ENCODE measurements around the gene PTCSC3. TPM values are rescaled to one million over a fixed set of nuclear protein-coding genes. Genes with fewer than 3 reads are reported as not detected.

Gene PTCSC3
- total and polyA plus RNA-seq, 12 donors: not detected

DNA sequence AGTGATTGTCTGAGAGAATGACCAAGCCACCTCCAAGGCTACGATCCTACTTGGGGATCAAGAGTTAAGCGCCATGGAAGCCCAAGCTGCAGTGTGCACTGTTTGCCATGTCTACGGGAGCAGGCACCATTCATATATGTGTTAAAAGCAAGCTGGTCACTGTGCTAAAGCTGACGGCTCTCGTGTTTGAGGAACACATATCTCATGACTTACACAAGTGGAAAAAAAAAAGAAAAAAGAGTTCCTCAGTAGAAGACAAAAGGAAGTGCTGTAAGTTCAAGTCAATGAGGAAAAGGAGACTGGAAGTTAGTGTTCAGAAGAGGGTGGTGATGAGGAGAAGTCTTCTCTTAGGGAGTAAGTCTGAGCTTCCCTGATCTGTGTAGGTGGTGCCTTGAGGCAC is 4.9 kb upstream of the PTCSC3 start:
- H3K9me3 ChIP-seq: peaks cover 0 to 3% (median 0%) of the 10 kb centered on the region in 11 donors
- no peak overlapping the region for H3K27ac ChIP-seq
- TF ChIP-seq, protein P1, sequence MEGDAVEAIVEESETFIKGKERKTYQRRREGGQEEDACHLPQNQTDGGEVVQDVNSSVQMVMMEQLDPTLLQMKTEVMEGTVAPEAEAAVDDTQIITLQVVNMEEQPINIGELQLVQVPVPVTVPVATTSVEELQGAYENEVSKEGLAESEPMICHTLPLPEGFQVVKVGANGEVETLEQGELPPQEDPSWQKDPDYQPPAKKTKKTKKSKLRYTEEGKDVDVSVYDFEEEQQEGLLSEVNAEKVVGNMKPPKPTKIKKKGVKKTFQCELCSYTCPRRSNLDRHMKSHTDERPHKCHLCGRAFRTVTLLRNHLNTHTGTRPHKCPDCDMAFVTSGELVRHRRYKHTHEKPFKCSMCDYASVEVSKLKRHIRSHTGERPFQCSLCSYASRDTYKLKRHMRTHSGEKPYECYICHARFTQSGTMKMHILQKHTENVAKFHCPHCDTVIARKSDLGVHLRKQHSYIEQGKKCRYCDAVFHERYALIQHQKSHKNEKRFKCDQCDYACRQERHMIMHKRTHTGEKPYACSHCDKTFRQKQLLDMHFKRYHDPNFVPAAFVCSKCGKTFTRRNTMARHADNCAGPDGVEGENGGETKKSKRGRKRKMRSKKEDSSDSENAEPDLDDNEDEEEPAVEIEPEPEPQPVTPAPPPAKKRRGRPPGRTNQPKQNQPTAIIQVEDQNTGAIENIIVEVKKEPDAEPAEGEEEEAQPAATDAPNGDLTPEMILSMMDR (IDR thresholded peaks at IDR 0.05): no peak
- H3K4me3 ChIP-seq: no peak overlapping the region
- ATAC-seq (no peak), DNase-seq (no peak)
- no peaks in the 10 kb centered on the region for H3K36me3 ChIP-seq
- intact Hi-C loops (cut with DNase I): no loop called here
- no peaks in the 10 kb centered on the region for H3K27me3 ChIP-seq
- 84% methylated on average over 5 of the region's 5 CpGs for WGBS, 2 donors
- no peaks in the 10 kb centered on the region for H3K4me1 ChIP-seq

GRCh38 chr14:36177489-36177888 is 967 bp upstream of the PTCSC3 start:
- no peaks in the 10 kb centered on the region for H3K36me3 ChIP-seq
- H3K27ac ChIP-seq: no peak overlapping the region
- no peak for ATAC-seq
- intact Hi-C loops (cut with DNase I): no loop called here
- no peak for DNase-seq
- WGBS, 2 donors: 29 to 54% methylated on average over 1 of the region's 1 CpG
- no peak overlapping the region for H3K4me3 ChIP-seq
- TF ChIP-seq, protein P1 (IDR thresholded peaks at IDR 0.05): no peak
- no peaks in the 10 kb centered on the region for H3K4me1 ChIP-seq
- H3K9me3 ChIP-seq: no peaks in the 10 kb centered on the region
- peaks cover 0 to 6% (median 0%) of the 10 kb centered on the region in 7 donors for H3K27me3 ChIP-seq

GRCh38 chr14:36174767-36175424 is 1.6 kb downstream of the PTCSC3 start:
- DNase-seq: no peak
- 75 to 77% methylated on average over 5 of the region's 5 CpGs for WGBS, 2 donors
- intact Hi-C loops (cut with DNase I): no loop called here
- TF ChIP-seq, protein P1 (IDR thresholded peaks at IDR 0.05): no peak
- Histone ChIP-seq H3K4me3 (no peak overlapping the region), H3K27ac (no peak overlapping the region), H3K4me1 (no peaks in the 10 kb centered on the region), H3K9me3 (no peaks in the 10 kb centered on the region), H3K36me3 (no peaks in the 10 kb centered on the region), H3K27me3 (peaks cover 0 to 6% (median 0%) of the 10 kb centered on the region in 7 donors)
- no peak for ATAC-seq

GRCh38 chr14:36173161-36173560 is 3.4 kb downstream of the PTCSC3 start:
- no peak for ATAC-seq
- H3K36me3 ChIP-seq: no peaks in the 10 kb centered on the region
- TF ChIP-seq, protein P1 (IDR thresholded peaks at IDR 0.05): no peak
- peaks cover 0 to 7% (median 0%) of the 10 kb centered on the region in 7 donors for H3K27me3 ChIP-seq
- intact Hi-C loops (cut with DNase I): no loop called here
- DNase-seq: no peak
- WGBS, 2 donors: 63 to 69% methylated on average over 1 of the region's 1 CpG
- no peak overlapping the region for H3K4me3 ChIP-seq
- no peak overlapping the region for H3K27ac ChIP-seq
- H3K4me1 ChIP-seq: no peaks in the 10 kb centered on the region
- H3K9me3 ChIP-seq: no peaks in the 10 kb centered on the region

Data from heart right ventricle (tissue), 16 donors.